Tibial artery (tissue), 4 donors: ENCODE data around the gene WNT4.

Experiments
- DNase-seq, 2 donors: peaks; one replicate each; pipeline ENCODE4 v3.0.0-alpha.2; 2019
- H3K27ac ChIP-seq, 2 donors: fragments of 200-600 bp; sonication (generic) in 1 of 2; 1 replicate in 1 of 2; 2 replicates in 1 of 2; pipeline ENCODE4 v1.5.1; 2018 to 2019; ENCODE audit warnings: mild to moderate bottlenecking in 1 of 2
- H3K27me3 ChIP-seq, 2 donors: fragments of 200-600 bp; sonication (generic) in 1 of 2; one replicate each; pipeline versions ENCODE4 v1.5.1 to v1.6.0; 2016 to 2019
- H3K36me3 ChIP-seq, 3 donors: fragments of 200-600 bp; sonication (generic) in 2 of 3; one replicate each; pipeline ENCODE4 v1.5.1; 2016 to 2019; ENCODE audit warnings: mild to moderate bottlenecking in 2 of 3
- H3K4me1 ChIP-seq, 4 donors: fragments of 200-600 bp; sonication (generic) in 2 of 4; 1 replicate in 3 of 4; 2 replicates in 1 of 4; pipeline ENCODE4 v1.5.1; 2016 to 2019
- H3K4me3 ChIP-seq, 2 donors: fragments of 200-600 bp; sonication (generic) in 1 of 2; 1 replicate in 1 of 2; 2 replicates in 1 of 2; pipeline ENCODE4 v1.5.1; 2018 to 2019; ENCODE audit warnings: mild to moderate bottlenecking in 2 of 2
- H3K9me3 ChIP-seq, 3 donors: fragments of 200-600 bp; sonication (generic) in 1 of 3; one replicate each; pipeline ENCODE4 v1.5.1; 2016 to 2019
- intact Hi-C: fragments of 100-400 bp; cut with DNase I; formaldehyde crosslinking; loops from one replicate; pipeline ENCODE4 v1.15.0; 2023; ENCODE audit warnings: low total_unique reads
- TF ChIP-seq, protein P1 (sequence below), 2 experiments: fragments of 200-600 bp in 1 of 2; fragments of 450-650 bp in 1 of 2; IDR thresholded peaks; one replicate each; pipeline ENCODE4 v1.5.1; 2017 to 2019; ENCODE audit warnings: antibody characterized with exemption in 2 of 2, mild to moderate bottlenecking in 1 of 2, moderate library complexity in 1 of 2

Gene WNT4

DNA sequence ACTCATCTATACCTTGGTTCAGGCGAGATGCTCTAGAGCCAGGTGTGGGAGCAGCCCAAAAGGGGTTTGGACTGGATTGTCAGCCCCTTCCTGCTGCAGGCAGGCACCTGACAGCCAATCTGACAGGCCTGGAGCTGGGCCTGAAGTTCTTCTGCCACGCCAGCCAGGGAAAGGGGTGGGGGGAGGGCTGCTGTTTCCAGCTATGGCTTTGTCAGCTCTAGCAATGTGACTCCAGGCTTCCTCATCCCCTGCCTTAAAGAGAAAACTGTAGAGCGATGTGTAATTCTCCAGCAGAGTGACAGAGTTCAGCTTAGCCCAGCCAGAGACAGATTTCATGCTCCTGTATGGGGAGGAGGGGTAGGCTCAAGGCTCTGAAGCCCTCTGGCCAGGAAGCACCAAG lies 30.3 kb downstream of the WNT4 start:
- Histone ChIP-seq H3K27ac (no peak overlapping the region), H3K4me3 (no peak overlapping the region), H3K4me1 (peaks cover 0 to 42% (median 23%) of the 10 kb centered on the region in 4 donors), H3K27me3 (no peaks in the 10 kb centered on the region), H3K9me3 (no peaks in the 10 kb centered on the region), H3K36me3 (peaks cover 0 to 44% (median 26%) of the 10 kb centered on the region in 3 donors)
- no peak for DNase-seq
- TF ChIP-seq, protein P1, sequence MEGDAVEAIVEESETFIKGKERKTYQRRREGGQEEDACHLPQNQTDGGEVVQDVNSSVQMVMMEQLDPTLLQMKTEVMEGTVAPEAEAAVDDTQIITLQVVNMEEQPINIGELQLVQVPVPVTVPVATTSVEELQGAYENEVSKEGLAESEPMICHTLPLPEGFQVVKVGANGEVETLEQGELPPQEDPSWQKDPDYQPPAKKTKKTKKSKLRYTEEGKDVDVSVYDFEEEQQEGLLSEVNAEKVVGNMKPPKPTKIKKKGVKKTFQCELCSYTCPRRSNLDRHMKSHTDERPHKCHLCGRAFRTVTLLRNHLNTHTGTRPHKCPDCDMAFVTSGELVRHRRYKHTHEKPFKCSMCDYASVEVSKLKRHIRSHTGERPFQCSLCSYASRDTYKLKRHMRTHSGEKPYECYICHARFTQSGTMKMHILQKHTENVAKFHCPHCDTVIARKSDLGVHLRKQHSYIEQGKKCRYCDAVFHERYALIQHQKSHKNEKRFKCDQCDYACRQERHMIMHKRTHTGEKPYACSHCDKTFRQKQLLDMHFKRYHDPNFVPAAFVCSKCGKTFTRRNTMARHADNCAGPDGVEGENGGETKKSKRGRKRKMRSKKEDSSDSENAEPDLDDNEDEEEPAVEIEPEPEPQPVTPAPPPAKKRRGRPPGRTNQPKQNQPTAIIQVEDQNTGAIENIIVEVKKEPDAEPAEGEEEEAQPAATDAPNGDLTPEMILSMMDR (IDR thresholded peaks at IDR 0.05): no peak
- intact Hi-C loops: no loop called here

DNA sequence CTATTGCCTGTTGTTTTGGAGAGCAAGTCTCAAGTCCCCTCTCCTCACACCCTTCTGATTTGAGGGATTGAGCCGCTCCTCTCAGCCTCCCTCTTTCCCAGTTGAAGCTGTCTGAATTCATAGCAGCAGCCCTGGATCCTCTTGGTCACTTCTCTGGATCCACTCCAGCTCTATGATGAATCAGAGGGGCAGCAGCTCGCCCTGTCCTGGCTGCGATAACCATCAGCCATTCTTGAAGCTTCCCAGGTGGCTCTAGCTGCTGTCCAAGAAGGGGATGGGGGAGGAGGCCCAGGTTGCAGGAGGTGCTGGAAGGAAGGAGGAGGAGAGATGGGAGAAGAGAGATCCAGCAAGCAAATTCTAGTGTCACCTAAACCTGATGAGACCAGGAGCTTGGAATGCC lies 31.3 kb downstream of the WNT4 start:
- TF ChIP-seq, protein P1 (IDR thresholded peaks at IDR 0.05): no peak
- no peak overlapping the region for H3K27ac ChIP-seq
- no peaks in the 10 kb centered on the region for H3K9me3 ChIP-seq
- peaks cover 0 to 44% (median 26%) of the 10 kb centered on the region in 3 donors for H3K36me3 ChIP-seq
- no peaks in the 10 kb centered on the region for H3K27me3 ChIP-seq
- DNase-seq: no peak
- intact Hi-C loops: no loop called here
- H3K4me1 ChIP-seq: peaks cover 0 to 36% (median 22%) of the 10 kb centered on the region in 4 donors
- H3K4me3 ChIP-seq: no peak overlapping the region

DNA sequence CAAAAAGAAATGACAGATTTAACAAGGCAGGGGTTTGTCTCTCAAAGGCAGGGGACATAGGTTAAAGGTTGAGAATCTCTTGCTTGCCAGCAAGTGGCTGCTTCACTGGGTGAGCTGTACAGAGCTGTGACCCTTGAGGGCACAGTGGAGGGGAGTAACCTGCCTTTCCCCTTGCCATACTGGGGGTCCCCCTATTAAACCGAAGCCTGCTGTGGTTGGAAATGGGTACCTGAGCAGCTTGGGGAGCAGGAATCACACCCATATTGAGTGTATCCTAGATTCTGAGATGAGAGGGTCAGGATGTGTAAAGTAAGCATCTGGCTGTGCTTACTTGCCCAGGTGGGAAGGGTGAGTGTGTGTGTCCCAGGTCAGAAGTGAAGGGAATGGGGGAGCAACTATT lies 31.8 kb downstream of the WNT4 start:
- H3K27ac ChIP-seq: no peak overlapping the region
- H3K9me3 ChIP-seq: no peaks in the 10 kb centered on the region
- H3K4me3 ChIP-seq: no peak overlapping the region
- peaks cover 0 to 44% (median 26%) of the 10 kb centered on the region in 3 donors for H3K36me3 ChIP-seq
- intact Hi-C loops: no loop called here
- H3K27me3 ChIP-seq: no peaks in the 10 kb centered on the region
- peaks cover 0 to 36% (median 22%) of the 10 kb centered on the region in 4 donors for H3K4me1 ChIP-seq
- TF ChIP-seq, protein P1 (IDR thresholded peaks at IDR 0.05): no peak
- DNase-seq: no peak

DNA sequence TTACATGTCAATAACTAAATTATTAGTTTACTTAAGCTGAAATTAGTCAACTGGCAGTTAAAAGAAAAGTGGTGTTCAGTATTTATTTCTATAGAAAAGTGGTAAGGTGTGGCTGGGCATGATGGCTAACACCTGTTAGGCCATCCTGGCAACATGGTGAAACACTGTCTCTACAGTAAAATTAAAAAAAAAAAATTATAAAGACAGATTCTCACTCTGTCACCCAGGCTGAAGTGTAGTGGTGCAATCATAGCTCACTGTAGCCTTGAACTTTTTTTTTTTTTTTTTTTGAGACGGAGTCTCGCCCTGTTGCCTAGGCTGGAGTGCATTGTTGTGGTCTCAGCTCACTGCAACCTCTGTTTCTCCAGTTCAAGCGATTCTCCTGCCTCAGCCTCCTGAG lies 32.9 kb downstream of the WNT4 start:
- Histone ChIP-seq H3K36me3 (peaks cover 0 to 38% (median 26%) of the 10 kb centered on the region in 3 donors), H3K4me1 (peaks cover 0 to 32% (median 21%) of the 10 kb centered on the region in 4 donors), H3K27me3 (no peaks in the 10 kb centered on the region), H3K9me3 (no peaks in the 10 kb centered on the region), H3K4me3 (no peak overlapping the region), H3K27ac (no peak overlapping the region)
- intact Hi-C loops: no loop called here
- TF ChIP-seq, protein P1 (IDR thresholded peaks at IDR 0.05): no peak
- DNase-seq: no peak

DNA sequence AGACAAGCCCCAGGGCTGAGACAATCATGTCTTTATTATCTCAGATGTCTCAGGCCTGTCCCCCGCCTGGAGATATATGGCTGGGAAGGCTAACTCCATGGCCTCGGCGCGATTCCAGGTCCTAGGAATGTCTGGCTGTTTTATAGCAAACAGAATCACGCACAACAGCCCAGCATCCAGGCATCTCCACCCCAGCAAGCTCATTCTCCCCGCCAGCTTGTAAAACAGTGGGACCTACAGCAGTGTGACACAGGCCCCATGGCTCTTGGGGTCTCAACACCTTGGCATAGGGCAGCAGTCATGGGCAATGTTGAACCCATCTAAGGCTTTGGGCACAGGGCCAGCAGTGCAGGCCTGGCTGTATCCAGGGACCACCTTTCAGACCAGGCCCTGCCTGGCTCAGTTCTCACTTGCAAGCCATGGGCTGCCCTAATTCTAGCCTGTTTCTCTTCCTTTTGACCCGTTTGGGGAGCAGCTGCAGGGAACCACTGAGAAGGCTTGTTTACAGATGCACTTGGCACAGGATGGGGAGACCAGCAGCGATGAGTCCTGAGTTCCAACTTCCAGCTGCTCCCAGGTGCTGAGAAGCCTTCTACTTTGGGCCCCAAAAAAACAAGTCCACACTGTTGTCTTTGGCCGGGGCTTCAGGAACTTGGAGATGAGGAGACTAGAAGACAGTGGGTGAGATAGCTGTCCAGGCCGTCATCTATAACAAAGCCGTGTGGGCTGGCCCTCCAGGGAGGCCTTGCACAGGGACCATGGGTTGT lies 34.4 kb downstream of the WNT4 start:
- H3K4me1 ChIP-seq: peaks cover 0 to 19% (median 10%) of the 10 kb centered on the region in 4 donors
- intact Hi-C loops: no loop called here
- no peak for DNase-seq
- no peak overlapping the region for H3K4me3 ChIP-seq
- no peaks in the 10 kb centered on the region for H3K9me3 ChIP-seq
- TF ChIP-seq, protein P1 (IDR thresholded peaks at IDR 0.05): no peak
- no peak overlapping the region for H3K27ac ChIP-seq
- no peaks in the 10 kb centered on the region for H3K27me3 ChIP-seq
- H3K36me3 ChIP-seq: peaks cover 0 to 35% (median 26%) of the 10 kb centered on the region in 3 donors
